GM19238 (cell line): Measurements from ENCODE around the gene COL8A2.

Experiments
- DNase-seq: peaks from one replicate; pipeline ENCODE4 v3.0.0; 2011; ENCODE audit warnings: low spot score; ENCODE audit not compliant: insufficient read length

COL8A2 gene

GRCh38 chr1:36137226-36137625 lies 12.2 kb upstream of the COL8A2 start:
- DNase-seq, result no peak

DNA sequence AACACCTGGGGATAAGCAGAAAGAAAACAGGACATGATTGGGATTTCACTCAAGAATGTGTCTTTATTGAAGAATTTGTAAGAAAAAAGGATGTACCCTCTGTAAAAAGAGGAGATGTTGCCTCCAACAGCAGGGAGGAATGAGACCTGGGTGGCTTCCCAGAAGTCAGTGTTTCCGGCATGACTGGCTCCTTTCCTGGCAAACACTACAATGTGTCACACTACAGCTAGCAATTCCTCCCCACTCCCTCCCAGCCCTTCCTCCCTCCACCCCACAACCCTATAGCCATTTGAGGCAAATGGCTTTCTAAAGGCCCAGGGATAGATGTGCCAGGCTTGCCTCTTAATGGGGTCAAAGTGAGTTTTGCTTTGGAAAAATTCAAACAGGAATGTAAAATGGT lies 11.5 kb upstream of the COL8A2 start:
- DNase-seq, result no peak

GRCh38 chr1:36135796-36136195 lies 10.8 kb upstream of the COL8A2 start:
- no peak for DNase-seq

DNA sequence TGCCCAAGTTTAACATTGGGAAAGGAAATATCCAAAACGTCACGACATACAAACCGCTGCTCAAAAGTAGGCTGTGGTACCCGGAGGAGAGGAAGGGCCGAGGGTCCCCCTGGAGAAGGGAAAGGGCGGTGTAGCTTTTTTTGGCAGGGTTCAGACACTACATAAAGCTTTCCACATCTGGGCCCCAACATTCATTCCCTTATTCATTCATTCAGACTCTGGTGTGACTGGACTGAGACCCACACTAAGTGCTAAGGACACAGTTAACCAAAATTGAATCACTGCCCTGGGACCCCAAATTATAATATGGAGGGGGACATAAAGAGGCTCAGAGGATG lies 10.3 kb upstream of the COL8A2 start:
- DNase-seq, result no peak

- peak; percentile 66 for DNase-seq
Observed at GRCh38 chr1:36134505-36135329, 9.7 kb upstream of the COL8A2 start.

GRCh38 chr1:36134031-36134430 lies 9.0 kb upstream of the COL8A2 start:
- DNase-seq, result no peak

- no peak for DNase-seq
Observed at GRCh38 chr1:36133484-36133883, 8.5 kb upstream of the COL8A2 start.

DNA sequence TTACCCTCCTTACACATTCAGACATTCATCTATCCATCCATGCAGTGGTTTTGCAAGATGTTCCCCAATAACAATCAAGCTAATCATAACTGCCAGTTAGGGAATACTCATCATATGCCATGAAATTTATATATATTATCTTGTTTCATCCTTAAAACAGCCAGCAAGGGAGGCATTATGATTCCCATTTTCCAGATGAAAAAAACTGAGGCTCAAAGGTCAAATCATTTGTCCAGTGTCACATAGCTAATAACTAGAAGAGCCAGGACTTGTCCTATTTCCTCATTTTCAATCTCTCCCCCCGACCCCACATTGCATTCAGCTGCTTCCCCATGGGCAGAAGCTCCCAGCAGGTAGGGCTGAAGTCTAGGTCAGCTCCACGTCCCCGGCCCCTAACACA lies 7.0 kb upstream of the COL8A2 start:
- DNase-seq, result no peak

- no peak for DNase-seq
Observed at GRCh38 chr1:36128905-36129206, 3.8 kb upstream of the COL8A2 start.

DNA sequence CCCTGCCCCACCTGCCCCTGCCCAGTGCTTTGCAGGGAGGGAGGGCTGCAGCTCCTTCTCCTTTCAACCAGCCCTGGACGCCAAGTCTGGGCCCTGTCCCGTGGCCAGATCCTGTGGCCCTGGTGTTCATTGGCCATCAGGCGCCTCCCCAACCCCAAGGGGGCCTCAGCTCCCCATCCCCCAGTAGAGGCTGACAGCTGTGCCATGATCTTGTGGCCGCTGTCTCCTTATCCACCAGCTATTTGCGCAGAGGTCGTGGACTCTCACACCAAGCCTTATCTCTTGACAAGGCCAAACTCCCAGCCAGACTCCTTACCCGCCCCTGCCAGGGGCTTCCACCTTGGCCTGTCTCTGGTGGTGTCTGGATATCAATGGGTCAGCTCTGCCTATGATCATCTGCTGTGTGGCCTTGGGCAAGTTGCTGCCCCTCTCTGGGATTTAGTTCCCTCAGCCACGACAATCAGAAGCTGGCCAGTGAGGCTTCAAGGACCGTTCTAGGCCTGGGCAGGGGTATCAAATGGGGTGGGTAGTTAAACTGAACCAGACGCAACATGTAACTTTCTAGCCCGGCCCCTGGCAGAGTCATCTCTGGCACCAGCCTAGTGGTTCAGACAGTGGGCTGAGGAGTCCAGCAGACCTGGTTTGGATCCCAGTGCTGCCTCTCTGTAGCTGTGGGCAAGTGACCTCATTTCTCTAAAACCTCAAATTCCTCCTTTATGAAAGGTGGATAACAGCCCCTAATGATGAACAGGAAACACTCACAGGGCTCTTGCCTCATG lies 3.3 kb upstream of the COL8A2 start:
- DNase-seq, result no peak

GRCh38 chr1:36126797-36127500 lies 1.9 kb upstream of the COL8A2 start:
- no peak for DNase-seq

GRCh38 chr1:36126005-36126716 lies 1.1 kb upstream of the COL8A2 start:
- no peak for DNase-seq

DNA sequence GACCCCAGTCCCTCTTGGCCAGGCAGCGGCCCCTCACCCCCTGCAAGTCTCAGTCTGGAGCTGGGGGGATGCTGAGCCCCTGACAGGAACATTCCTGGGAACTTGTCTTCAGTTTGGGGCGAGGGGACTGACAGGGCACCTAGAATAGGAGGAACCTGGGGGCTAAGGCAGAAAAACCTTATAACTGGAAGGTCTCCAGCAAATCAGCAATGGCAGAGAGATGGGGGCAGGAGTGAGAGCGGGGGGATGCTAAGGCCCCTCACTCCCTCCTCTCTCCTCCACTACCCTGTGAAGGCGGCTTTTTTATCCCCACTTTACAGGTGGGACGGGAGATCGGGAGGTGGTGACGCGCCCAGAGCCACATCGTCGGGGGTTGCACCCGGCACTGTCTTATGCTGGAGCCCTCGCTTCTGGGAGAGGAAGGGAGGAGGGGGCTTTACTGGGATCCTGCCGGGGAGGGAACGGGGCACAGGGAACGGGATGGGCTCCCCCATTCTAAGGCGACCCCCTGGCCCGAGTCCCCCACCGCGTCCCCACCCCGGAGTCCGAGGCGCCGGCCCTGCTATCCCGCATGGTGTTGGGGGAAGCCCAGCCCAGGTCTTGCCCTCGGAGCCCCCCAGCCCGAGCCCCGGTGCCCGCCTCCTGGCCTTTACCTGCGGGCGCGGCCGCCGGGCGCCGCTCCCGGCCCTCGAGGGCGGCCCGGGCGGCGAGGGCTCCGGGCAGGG lies 456 bp downstream of the COL8A2 start:
- no peak for DNase-seq

- DNase-seq, result peak; percentile 47
Observed at GRCh38 chr1:36123356-36123755, 1.7 kb downstream of the COL8A2 start.

GRCh38 chr1:36122062-36123030 lies 2.7 kb downstream of the COL8A2 start:
- DNase-seq, result no peak

DNA sequence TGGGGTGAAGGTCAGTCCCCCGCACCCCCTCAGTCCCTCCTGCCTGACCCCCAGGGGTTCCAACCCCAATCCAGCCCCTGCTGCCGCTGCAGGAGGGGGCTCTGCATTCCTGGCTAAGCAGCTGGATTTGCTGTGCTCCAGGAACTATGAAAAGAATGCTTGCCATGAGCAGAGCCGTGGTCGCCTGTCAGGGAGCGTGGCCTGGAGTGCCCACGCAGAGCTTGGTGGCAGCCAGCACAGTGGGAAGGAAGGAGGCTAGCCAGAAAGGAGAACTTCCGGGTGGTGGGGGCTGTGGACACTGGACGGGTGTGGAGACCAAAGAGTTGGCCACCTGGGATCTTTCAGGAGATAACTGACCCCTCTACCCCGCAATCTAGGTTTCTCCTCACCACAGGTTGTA lies 5.6 kb downstream of the COL8A2 start:
- DNase-seq, result no peak

GRCh38 chr1:36118447-36119204 lies 6.4 kb downstream of the COL8A2 start:
- no peak for DNase-seq

DNA sequence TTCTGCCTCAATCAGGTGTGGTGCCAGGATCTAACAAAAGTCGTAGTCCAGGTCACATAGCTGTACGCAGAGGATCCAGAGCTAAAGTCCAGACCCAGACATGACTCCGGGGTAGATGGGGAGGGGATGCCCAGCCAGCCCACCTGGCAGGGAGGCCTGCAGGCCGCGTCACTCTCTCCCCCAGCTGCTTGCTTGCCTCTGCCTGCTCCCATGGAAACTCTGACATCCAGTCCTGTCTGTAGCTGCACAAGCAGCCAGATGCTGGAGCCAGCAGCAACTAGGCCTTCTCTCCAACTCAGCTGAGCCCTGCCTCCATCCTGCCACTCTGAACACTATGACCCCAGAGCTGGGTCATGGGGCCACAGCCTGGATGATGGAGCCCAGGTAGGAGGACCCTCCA lies 8.1 kb downstream of the COL8A2 start:
- no peak for DNase-seq

- DNase-seq, result no peak
Observed at GRCh38 chr1:36115931-36116330, 9.1 kb downstream of the COL8A2 start.
